Mammary epithelial cell (primary cell): Measurements from ENCODE around the gene PPP4R3B.
"Not testable (repeated sequence)": the region's sequence is repeated elsewhere in the genome, so short reads cannot be mapped to it uniquely, and the experiment has no call there.

Experiments
- CTCF ChIP-seq, 2 donors: IDR thresholded peaks in 1 of 2; conservative IDR thresholded peaks in 1 of 2; 2 replicates each; pipeline ENCODE4 v1.5.1; 2011 to 2012; ENCODE audit warnings: inconsistent platforms in 2 of 2, low read length in 2 of 2, mild to moderate bottlenecking in 2 of 2, control low read depth in 1 of 2, low read depth in 1 of 2; ENCODE audit not compliant: insufficient read depth in 1 of 2; ENCODE audit errors: extremely low read depth in 1 of 2
- EZH2 ChIP-seq: IDR thresholded peaks from 2 replicates; pipeline ENCODE4 v1.6.1; 2012; ENCODE audit warnings: low read length, inconsistent platforms, borderline replicate concordance

GRCh38 chr2:55569002-55569401 lies 48.4 kb downstream of the PPP4R3B start:
- TF ChIP-seq CTCF (conservative IDR thresholded peaks at IDR 0.05 in 1 of 2, IDR thresholded peaks at IDR 0.05 in 1 of 2; ENCODE audit: extremely low read depth in 1 of 2, insufficient read depth in 1 of 2, low read depth in 1 of 2, low read length in 2 of 2); EZH2: not testable (repeated sequence)
